Effector memory CD4-positive, alpha-beta T cell (primary cell): ENCODE measurements around the gene RARS2.
"Not testable (repeated sequence)": the region's sequence is repeated elsewhere in the genome, so short reads cannot be mapped to it uniquely, and the experiment has no call there.

ENCODE experiments used
- DNase-seq, 3 donors: peaks; one replicate each; pipeline ENCODE4 v3.0.0-alpha.2; 2020
- H3K27ac ChIP-seq: 2 replicates; pipeline ENCODE4 v1.7.0; 2013; ENCODE audit warnings: mild to moderate bottlenecking, low read length, moderate library complexity; ENCODE audit not compliant: insufficient read depth, poor library complexity, severe bottlenecking
- H3K27me3 ChIP-seq: replicated peaks from 2 replicates; pipeline ENCODE4 v1.7.0; 2013; ENCODE audit warnings: mild to moderate bottlenecking, low read length; ENCODE audit not compliant: insufficient read depth, control insufficient read depth, poor library complexity, severe bottlenecking
- H3K36me3 ChIP-seq: 2 replicates; pipeline ENCODE4 v1.7.0; 2013; ENCODE audit warnings: mild to moderate bottlenecking, low read length, moderate library complexity; ENCODE audit not compliant: control insufficient read depth, insufficient read depth
- H3K4me1 ChIP-seq: 2 replicates; pipeline ENCODE4 v1.7.0; 2013; ENCODE audit warnings: low read length, mild to moderate bottlenecking; ENCODE audit not compliant: control insufficient read depth, insufficient read depth, poor library complexity, severe bottlenecking
- H3K4me3 ChIP-seq: 2 replicates; pipeline ENCODE4 v1.7.0; 2013; ENCODE audit warnings: low read length, low read depth, mild to moderate bottlenecking; ENCODE audit not compliant: insufficient read depth, poor library complexity, severe bottlenecking
- H3K9me3 ChIP-seq: 2 replicates; pipeline ENCODE4 v1.7.0; 2013; ENCODE audit warnings: mild to moderate bottlenecking, low read length, moderate library complexity; ENCODE audit not compliant: control insufficient read depth

The RARS2 gene

GRCh38 chr6:87617405-87617804, 27.6 kb upstream of the RARS2 start:
- Histone ChIP-seq H3K4me3 (no peak overlapping the region), H3K4me1 (no peaks in the 10 kb centered on the region), H3K36me3 (peaks cover 7% of the 10 kb centered on the region), H3K9me3 (no peaks in the 10 kb centered on the region), H3K27me3 (no peaks in the 10 kb centered on the region), H3K27ac (no peak overlapping the region)
- DNase-seq, result no peak

DNA sequence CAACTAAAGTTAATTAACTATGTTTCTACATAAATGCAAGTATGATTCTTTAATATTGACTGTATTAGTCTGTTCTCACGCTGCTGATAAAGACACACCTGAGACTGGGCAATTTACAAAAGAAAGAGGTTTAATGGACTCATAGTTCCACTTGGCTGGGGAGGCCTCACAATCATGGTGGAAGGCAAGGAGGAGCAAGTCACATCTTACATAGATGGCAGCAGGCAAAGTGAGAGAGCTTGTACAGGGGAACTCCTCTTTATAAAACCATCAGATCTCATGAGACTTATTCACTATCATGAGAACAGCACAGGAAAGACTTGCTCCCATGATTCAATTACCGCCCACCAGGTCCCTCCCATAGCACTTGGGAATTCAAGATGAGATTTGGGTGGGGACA, 23.2 kb upstream of the RARS2 start:
- H3K4me3 ChIP-seq, H3K4me1 ChIP-seq, DNase-seq, H3K27ac ChIP-seq, H3K9me3 ChIP-seq, H3K27me3 ChIP-seq: not testable (repeated sequence)
- H3K36me3 ChIP-seq, result peaks cover 15% of the 10 kb centered on the region

GRCh38 chr6:87608802-87609201, 19.0 kb upstream of the RARS2 start:
- Histone ChIP-seq H3K9me3 (no peaks in the 10 kb centered on the region), H3K27me3 (no peaks in the 10 kb centered on the region), H3K27ac (no peak overlapping the region), H3K4me1 (no peaks in the 10 kb centered on the region), H3K4me3 (no peak overlapping the region), H3K36me3 (peaks cover 23% of the 10 kb centered on the region)
- DNase-seq, result no peak

- Histone ChIP-seq H3K4me1 (no peaks in the 10 kb centered on the region), H3K27ac (no peak overlapping the region), H3K36me3 (peaks cover 18% of the 10 kb centered on the region), H3K4me3 (no peak overlapping the region), H3K9me3 (no peaks in the 10 kb centered on the region), H3K27me3 (no peaks in the 10 kb centered on the region)
- DNase-seq, result no peak
Measured at GRCh38 chr6:87606199-87606598, 16.4 kb upstream of the RARS2 start.

- DNase-seq, result no peak
- no peak overlapping the region for H3K4me3 ChIP-seq
- no peaks in the 10 kb centered on the region for H3K4me1 ChIP-seq
- no peak overlapping the region for H3K27ac ChIP-seq
- no peaks in the 10 kb centered on the region for H3K9me3 ChIP-seq
- no peaks in the 10 kb centered on the region for H3K27me3 ChIP-seq
- peaks cover 10% of the 10 kb centered on the region for H3K36me3 ChIP-seq
Measured at GRCh38 chr6:87600576-87600975, 10.8 kb upstream of the RARS2 start.

DNA sequence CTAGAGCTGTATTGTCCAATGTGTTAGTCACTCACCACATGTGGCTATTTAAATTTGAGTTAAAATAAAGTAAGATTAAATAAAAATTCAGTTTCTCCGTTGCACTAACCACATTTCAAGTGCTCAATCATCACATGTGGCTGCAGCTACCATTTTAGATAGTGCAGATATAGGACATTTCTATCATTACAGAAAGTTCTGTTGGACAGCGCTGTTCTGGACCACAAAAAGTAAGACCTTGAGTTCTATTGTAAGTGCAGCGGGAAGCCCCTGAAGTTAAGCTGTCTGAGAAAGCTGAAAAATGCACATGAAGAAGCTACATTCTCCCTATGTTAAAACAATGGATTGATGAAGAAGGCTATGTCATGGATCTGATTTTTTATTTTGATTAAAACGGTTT, 1.2 kb upstream of the RARS2 start:
- H3K27me3 ChIP-seq, result no peaks in the 10 kb centered on the region
- H3K36me3 ChIP-seq, result peaks cover 11% of the 10 kb centered on the region
- H3K9me3 ChIP-seq, result no peaks in the 10 kb centered on the region
- no peak for DNase-seq
- H3K4me1 ChIP-seq, result peaks cover 15% of the 10 kb centered on the region
- peak overlapping the region; percentile 90 for H3K4me3 ChIP-seq
- H3K27ac ChIP-seq, result no peak overlapping the region

DNA sequence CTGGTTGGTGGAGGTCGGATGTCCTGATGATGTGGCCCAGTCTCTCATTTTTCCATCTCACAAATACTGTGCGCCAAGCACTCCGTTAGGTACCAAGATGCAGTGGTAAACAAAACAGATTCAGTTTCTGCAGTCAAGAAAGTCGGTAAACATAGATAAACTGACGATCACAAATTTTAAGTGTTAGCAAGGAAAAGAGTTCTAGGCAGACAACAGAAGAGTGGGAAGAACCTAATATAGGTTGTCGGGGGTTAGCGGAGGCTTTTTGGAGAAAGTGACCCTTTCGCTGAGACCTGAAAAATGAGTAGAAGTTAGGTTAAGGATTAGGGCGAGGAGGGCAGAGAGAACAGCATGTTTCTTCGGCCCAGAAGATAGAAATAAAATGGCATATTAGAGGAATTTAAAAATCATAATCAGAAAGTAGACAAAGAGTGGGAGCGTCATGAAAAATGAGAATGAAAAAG, 662 bp upstream of the RARS2 start:
- Histone ChIP-seq H3K27me3 (no peaks in the 10 kb centered on the region), H3K9me3 (no peaks in the 10 kb centered on the region), H3K4me3 (peak overlapping the region; percentile 90), H3K36me3 (peaks cover 9% of the 10 kb centered on the region), H3K4me1 (peaks cover 15% of the 10 kb centered on the region), H3K27ac (peak overlapping the region; percentile 82)
- DNase-seq, result no peak

- peak overlapping the region; percentile 90 for H3K4me3 ChIP-seq
- no peaks in the 10 kb centered on the region for H3K27me3 ChIP-seq
- peaks cover 15% of the 10 kb centered on the region for H3K4me1 ChIP-seq
- H3K36me3 ChIP-seq, result peaks cover 2% of the 10 kb centered on the region
- H3K27ac ChIP-seq, result peak overlapping the region; percentile 82
- H3K9me3 ChIP-seq, result no peaks in the 10 kb centered on the region
- no peak for DNase-seq
Measured at GRCh38 chr6:87588756-87589407, 905 bp downstream of the RARS2 start.

DNA sequence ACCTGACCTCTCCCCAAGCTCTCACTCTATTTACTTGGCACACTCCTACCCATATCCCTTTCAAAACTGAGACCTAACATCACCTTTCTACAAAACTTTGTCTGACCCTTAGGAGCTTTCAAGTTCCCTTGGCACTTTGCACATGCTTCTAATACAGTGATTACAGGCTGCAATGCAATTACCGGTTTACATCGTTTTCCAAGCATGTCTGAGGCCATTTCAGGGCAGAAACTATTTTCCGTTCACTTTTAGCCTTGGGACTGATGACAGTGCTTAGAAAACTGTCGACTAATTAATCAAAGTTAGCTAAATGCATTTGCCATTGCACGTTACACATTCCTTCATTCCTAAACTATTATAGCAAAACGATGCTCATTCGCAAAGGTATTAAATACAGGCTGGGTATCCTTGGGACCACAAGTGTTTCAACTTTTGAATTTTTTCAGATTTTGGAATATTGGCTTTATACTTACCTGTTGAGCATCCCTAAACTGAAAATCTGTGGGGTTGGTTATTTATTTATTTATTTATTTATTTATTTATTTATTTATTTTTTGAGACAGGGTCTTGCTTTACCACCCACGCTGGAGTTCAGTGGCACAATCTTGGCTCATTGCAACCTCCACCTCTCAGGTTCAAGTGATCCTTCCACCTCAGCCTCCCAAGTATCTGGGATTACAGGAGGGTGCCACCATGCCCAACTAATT, 3.3 kb downstream of the RARS2 start:
- no peak for DNase-seq
- peaks cover 18% of the 10 kb centered on the region for H3K36me3 ChIP-seq
- H3K9me3 ChIP-seq, result no peaks in the 10 kb centered on the region
- no peak overlapping the region for H3K27ac ChIP-seq
- no peak overlapping the region for H3K4me3 ChIP-seq
- no peaks in the 10 kb centered on the region for H3K27me3 ChIP-seq
- H3K4me1 ChIP-seq, result peaks cover 15% of the 10 kb centered on the region

DNA sequence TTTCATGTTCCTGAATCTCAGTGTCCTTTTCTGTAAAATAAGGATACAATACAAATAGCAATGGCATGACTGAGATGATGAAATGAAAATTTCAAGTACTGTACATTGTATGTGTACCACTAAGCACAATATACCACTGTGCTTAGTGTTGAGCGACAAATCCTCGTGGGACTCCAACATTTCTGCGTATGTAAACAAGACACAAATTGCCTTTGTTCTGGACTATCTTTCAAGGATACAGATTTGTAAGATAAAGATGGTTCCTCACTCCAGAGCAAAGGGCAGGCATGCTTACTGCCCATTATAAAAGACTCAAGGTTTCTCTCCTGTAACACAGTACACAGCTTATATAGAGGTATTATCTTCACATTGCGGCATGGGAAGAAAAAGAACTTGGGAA, 6.0 kb downstream of the RARS2 start:
- Histone ChIP-seq H3K4me1 (peaks cover 9% of the 10 kb centered on the region), H3K27ac (no peak overlapping the region), H3K36me3 (peaks cover 18% of the 10 kb centered on the region), H3K4me3 (no peak overlapping the region), H3K9me3 (no peaks in the 10 kb centered on the region), H3K27me3 (no peaks in the 10 kb centered on the region)
- DNase-seq, result no peak
